Activated CD4-positive, alpha-beta memory T cell treated with anti-CD3 and anti-CD28 coated beads for 36 hours (primary cell): ENCODE data around the gene UQCC2. TPM values are rescaled to one million over a fixed set of nuclear protein-coding genes. Genes with fewer than 3 reads are reported as not detected.

Experiments
- CTCF ChIA-PET: fragments of 350-600 bp; sonication (Branson Sonifier 250); formaldehyde crosslinking; loops from one replicate; lab custom pipeline; 2021; ENCODE audit warnings: antibody characterized with exemption, inconsistent platforms; lab: Charles Lee
- POLR2A ChIA-PET: fragments of 350-600 bp; sonication (Branson Sonifier 250); formaldehyde crosslinking; loops from one replicate; lab custom pipeline; 2021; ENCODE audit warnings: antibody characterized with exemption; lab: Charles Lee
- DNase-seq: peaks from one replicate; pipeline ENCODE4 v3.0.0-alpha.2; 2020
- H3K27ac Mint-ChIP-seq: one replicate; pipeline ENCODE4 v1.8.0; 2021; ENCODE audit warnings: mixed read lengths
- H3K27me3 Mint-ChIP-seq: one replicate; pipeline ENCODE4 v1.8.0; 2021; ENCODE audit warnings: mixed read lengths
- H3K36me3 Mint-ChIP-seq: one replicate; pipeline ENCODE4 v1.8.0; 2021; ENCODE audit warnings: mixed read lengths
- H3K4me1 Mint-ChIP-seq: one replicate; pipeline ENCODE4 v1.8.0; 2021; ENCODE audit warnings: low read depth, mixed read lengths
- H3K4me3 Mint-ChIP-seq: one replicate; pipeline ENCODE4 v1.8.0; 2021; ENCODE audit warnings: mild to moderate bottlenecking, mixed read lengths
- H3K9me3 Mint-ChIP-seq: one replicate; pipeline ENCODE4 v1.8.0; 2021; ENCODE audit warnings: mixed read lengths
- intact Hi-C: fragments of 100-400 bp; cut with micrococcal nuclease; formaldehyde crosslinking; loops from one replicate; pipeline ENCODE4 v1.15.1; 2023
- total RNA-seq, 2 experiments: library from RNA; stranded (reverse); gene quantifications; one replicate each; pipeline ENCODE4 v1.2.3, GENCODE V29; 2021

UQCC2 gene
- total RNA-seq, 2 experiments from 2014 or later, result 157 to 160 TPM

DNA sequence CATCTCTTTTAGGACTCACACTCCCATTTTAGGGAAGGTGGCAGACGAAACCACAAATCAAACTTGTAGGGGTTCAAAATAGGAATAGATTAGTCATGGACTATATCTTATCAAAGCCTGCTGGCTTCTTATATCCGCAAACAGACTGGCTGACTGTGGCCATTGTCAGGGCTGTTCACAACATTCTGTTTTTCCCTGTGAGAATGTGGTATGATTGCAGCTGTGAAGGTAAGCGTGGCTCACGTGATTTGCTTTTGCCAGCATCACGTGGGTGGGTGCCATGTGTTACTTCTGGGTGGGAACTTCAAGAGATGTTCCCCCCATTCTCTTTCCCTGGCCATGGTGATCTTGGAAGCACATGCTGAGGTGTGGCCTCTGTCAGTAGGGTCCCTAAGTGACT, 29.3 kb upstream of the UQCC2 start:
- Mint-ChIP-seq H3K27ac (no peak overlapping the region), H3K9me3 (no peaks in the 10 kb centered on the region), H3K36me3 (no peaks in the 10 kb centered on the region), H3K4me1 (peaks cover 2% of the 10 kb centered on the region), H3K27me3 (peaks cover 7% of the 10 kb centered on the region), H3K4me3 (no peak overlapping the region)
- DNase-seq, result no peak
- ChIA-PET POLR2A (no interaction called here), CTCF (no interaction called here)
- intact Hi-C loops, result no loop called here

DNA sequence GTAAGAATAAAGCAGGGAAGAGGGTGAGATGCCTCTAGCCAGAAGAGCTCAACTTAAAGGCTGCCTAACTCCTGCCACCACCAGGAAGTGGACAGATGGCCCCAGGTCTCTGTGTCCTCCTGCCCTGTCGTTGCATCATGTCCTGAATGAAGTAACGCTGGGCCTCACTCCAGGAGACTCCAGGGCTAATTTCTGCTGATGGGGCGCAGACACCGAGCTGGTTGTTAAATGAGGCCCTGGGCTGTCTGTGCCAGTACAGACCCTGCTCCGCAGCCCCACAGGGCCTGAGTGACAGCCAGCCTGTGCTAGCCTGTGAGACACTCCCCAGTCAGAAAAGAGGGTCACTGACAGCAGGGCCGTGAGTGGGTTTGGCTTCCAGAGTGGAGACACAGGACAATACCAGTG, 28.7 kb upstream of the UQCC2 start:
- ChIA-PET CTCF (no interaction called here), POLR2A (no interaction called here)
- Mint-ChIP-seq H3K27me3 (peaks cover 7% of the 10 kb centered on the region), H3K27ac (no peak overlapping the region), H3K9me3 (no peaks in the 10 kb centered on the region), H3K4me1 (peaks cover 2% of the 10 kb centered on the region), H3K36me3 (no peaks in the 10 kb centered on the region), H3K4me3 (no peak overlapping the region)
- no peak for DNase-seq
- intact Hi-C loops, result no loop called here

DNA sequence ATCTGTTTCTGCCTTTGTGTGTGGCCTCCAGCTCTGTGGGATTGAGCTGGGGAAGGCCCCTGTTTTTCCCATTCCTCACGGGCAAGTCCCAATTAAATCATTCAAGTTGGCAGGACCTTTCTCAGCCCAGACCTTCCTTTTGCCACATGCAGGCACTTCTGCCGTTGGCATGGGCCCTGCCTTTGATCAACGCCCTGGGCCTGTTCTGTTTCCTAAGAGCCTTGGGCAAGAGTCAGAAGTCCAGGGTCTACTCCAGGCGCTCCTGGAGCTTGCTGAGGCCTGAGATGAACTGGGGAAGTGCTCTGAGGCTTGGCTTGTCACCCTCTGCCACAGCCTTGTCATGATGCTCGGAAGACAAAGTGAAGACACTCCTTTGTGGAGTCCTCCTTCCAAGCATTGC, 28.1 kb upstream of the UQCC2 start:
- H3K27ac Mint-ChIP-seq, result no peak overlapping the region
- DNase-seq, result no peak
- intact Hi-C loops, result no loop called here
- POLR2A ChIA-PET, result no interaction called here
- H3K27me3 Mint-ChIP-seq, result peaks cover 7% of the 10 kb centered on the region
- no peak overlapping the region for H3K4me3 Mint-ChIP-seq
- H3K36me3 Mint-ChIP-seq, result no peaks in the 10 kb centered on the region
- H3K9me3 Mint-ChIP-seq, result no peaks in the 10 kb centered on the region
- CTCF ChIA-PET, result interaction anchor here (0.7 to 1.5 kb wide), 2 partner anchors 32 to 1501 kb away, joined by 3 to 5 read pairs; no protein-coding TSS in a partner anchor
- H3K4me1 Mint-ChIP-seq, result peaks cover 2% of the 10 kb centered on the region

DNA sequence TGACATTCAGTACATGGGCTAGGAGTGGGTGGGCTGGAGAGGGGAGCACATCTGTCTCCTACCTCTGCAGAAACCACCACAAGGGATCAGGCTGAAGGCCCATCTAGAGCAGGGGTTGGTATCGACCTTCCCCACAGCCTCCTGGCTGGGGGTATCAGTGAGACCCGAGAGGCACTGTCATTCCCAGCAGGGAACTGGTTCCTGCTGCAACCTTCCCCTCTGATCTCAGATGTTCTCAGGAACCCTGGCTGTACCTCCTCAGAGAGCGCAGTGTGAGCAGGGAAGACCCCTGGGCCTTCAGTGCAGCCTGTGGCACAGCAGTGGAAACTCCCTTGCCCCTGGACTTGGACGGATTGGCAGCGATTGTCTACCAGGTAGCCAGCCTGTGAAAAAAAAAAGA, 27.4 kb upstream of the UQCC2 start:
- H3K9me3 Mint-ChIP-seq, result no peaks in the 10 kb centered on the region
- ChIA-PET CTCF (interaction anchor here (1.5 kb wide), 1 partner anchor 32 kb away, joined by 5 read pairs; no protein-coding TSS in a partner anchor), POLR2A (no interaction called here)
- H3K27me3 Mint-ChIP-seq, result peaks cover 4% of the 10 kb centered on the region
- H3K4me1 Mint-ChIP-seq, result no peaks in the 10 kb centered on the region
- no peak overlapping the region for H3K4me3 Mint-ChIP-seq
- no peak for DNase-seq
- intact Hi-C loops, result no loop called here
- H3K27ac Mint-ChIP-seq, result no peak overlapping the region
- H3K36me3 Mint-ChIP-seq, result no peaks in the 10 kb centered on the region

DNA sequence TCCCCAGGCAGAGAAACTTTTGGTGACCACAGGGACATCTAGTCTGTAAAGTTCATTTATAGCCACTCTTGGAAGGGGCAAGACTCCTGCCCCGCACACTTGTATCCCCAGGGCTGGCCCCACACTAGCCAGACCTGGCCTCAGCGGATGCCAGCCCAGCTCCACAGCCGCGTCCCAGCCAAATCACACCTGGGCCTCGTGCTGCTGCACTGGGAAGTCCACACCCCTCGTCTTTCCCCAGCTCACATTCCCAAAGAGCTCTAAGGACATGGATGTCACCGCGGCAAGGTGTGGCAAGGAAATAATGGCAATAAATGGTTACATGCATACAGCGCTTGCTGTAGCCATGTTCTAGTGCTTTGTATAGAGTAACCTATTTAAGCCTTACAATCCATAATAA, 26.7 kb upstream of the UQCC2 start:
- H3K9me3 Mint-ChIP-seq, result no peaks in the 10 kb centered on the region
- ChIA-PET CTCF (interaction anchor here (1.0 to 1.5 kb wide), 3 partner anchors 33 to 426 kb away, joined by 3 to 5 read pairs (median 3); no protein-coding TSS in a partner anchor), POLR2A (no interaction called here)
- no peaks in the 10 kb centered on the region for H3K36me3 Mint-ChIP-seq
- intact Hi-C loops, result no loop called here
- H3K27ac Mint-ChIP-seq, result no peak overlapping the region
- peaks cover 4% of the 10 kb centered on the region for H3K27me3 Mint-ChIP-seq
- no peaks in the 10 kb centered on the region for H3K4me1 Mint-ChIP-seq
- DNase-seq, result no peak
- H3K4me3 Mint-ChIP-seq, result no peak overlapping the region

DNA sequence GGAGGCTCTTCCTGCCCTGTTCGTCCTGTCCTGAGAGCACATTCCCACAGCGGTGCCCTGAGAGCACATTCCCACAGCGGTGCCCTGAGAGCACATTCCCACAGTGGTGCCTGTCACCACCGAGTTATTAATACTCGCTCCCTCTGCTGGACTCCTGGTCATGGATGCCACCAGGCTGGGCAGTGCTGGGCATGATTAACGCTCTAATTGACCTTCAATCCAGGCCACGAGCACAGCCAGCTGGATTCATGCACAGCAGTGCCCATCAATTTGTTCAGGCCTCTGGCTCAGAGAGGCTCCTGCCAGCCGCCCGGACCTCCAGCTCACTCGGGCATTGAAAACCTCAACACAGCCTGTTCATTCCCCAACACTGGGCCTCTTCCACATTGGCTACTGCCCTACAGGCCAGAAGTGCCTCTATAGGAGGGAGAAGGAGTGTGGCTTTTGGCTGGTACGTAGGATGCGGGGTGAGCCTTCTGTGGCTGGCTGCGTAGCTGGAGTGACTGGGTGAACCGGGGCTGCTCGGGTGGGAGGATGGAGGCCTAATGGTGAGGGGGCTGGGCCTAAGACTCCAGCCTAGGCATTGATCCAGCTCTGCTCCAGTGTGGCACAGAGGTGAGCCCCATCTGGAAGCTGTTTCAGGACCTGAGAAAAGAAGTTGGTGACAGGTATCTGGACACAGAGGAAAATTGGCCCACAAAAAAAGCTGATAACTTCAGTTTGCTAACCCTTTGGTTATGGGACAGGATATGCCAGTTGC, 25.9 kb upstream of the UQCC2 start:
- no peak for DNase-seq
- Mint-ChIP-seq H3K27ac (no peak overlapping the region), H3K4me1 (no peaks in the 10 kb centered on the region), H3K4me3 (no peak overlapping the region), H3K27me3 (no peaks in the 10 kb centered on the region), H3K9me3 (no peaks in the 10 kb centered on the region), H3K36me3 (no peaks in the 10 kb centered on the region)
- intact Hi-C loops, result no loop called here
- CTCF ChIA-PET, result interaction anchor here (1.0 to 1.2 kb wide), 2 partner anchors 34 to 426 kb away, joined by 3 read pairs; no protein-coding TSS in a partner anchor
- POLR2A ChIA-PET, result no interaction called here

DNA sequence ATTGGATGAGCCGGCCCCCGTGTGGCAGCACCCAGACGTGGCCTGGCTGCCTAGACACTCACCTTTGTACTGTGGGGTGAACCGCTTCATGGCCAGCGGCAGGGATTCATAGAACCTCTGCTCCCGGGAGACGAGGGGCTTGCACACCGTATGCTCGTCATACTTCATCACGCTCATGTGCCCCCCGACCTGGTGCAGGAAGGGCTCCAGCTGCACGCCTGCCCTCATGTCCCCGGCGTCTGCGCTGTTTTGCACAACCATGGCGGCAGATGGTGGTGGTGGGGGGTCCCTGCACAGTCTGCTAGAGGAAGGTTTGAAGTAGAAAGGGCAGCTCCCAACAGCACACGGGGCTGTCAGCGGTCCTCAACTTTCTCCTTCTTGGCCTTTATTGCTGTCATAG, 23.7 kb upstream of the UQCC2 start:
- Mint-ChIP-seq H3K27ac (no peak overlapping the region), H3K4me3 (no peak overlapping the region), H3K36me3 (no peaks in the 10 kb centered on the region), H3K4me1 (no peaks in the 10 kb centered on the region), H3K9me3 (no peaks in the 10 kb centered on the region), H3K27me3 (no peaks in the 10 kb centered on the region)
- POLR2A ChIA-PET, result no interaction called here
- intact Hi-C loops, result no loop called here
- DNase-seq, result no peak
- CTCF ChIA-PET, result interaction anchor here (2.0 kb wide), 1 partner anchor 9 kb away, joined by 6 read pairs; no protein-coding TSS in a partner anchor

DNA sequence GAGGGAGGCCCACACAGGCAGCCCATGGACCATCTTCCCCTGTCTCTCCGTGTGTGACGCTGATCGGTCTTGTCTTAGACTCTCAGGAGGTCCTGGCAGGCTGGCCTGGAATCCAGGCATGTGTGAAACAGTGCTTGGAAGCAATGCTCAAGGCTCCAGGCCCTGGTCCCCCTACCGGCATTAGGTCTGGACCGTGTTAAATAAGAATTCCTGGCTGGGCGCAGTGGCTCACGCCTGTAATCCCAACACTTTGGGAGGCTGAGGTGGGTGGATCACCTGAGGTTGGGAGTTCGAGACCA, 22.2 kb upstream of the UQCC2 start:
- no peak for DNase-seq
- CTCF ChIA-PET, result no interaction called here

DNA sequence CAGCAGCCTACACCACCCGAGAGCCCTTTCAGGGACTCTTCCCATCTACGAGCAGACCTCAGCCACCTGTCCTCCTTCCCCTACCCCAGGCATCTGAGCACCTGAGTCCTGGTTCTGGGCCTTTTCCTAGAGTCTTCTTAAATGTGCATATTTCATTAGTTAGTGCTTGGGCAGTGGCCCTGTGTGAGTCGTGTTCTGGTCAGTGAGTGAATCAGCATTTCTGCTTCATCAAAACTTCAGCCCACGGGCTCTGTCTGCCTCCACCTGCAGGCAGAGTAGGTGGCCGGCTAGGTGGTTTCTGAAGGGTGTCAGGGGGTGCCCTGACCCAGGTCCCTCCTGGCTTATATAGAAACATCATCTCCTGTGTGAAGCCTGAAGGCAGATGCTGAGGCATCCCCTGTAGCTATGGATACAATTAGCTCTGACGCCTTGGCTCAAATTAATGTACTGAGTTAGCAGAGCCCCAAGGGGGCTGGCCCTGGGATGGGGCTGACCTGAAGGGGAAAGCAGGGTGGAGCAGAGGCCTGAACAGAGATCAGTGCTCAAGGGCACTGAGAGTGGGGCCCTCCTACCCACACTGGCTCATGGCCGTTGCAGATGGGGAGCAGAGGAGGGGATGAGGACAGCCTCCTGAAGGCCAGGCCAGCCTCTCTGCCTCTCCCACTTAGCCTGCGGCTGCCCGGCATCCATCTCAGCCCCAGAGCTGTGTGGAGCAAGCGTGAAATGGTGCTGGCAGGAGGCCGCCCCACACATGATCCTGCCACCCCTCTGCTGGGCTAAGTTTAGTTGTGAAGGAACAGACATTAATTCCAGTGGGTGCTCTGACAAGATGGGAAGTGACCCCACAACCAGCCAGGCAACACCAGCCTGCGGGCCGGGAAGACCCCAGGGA, 21.6 kb upstream of the UQCC2 start:
- H3K27ac Mint-ChIP-seq, result no peak overlapping the region
- no peaks in the 10 kb centered on the region for H3K9me3 Mint-ChIP-seq
- H3K36me3 Mint-ChIP-seq, result no peaks in the 10 kb centered on the region
- H3K4me1 Mint-ChIP-seq, result no peaks in the 10 kb centered on the region
- intact Hi-C loops, result no loop called here
- H3K27me3 Mint-ChIP-seq, result no peaks in the 10 kb centered on the region
- DNase-seq, result no peak
- ChIA-PET POLR2A (interaction anchor here (0.7 kb wide), 1 partner anchor 230 kb away, joined by 3 read pairs; no protein-coding TSS in a partner anchor), CTCF (interaction anchor here (2.4 kb wide), 1 partner anchor 11 kb away, joined by 8 read pairs; no protein-coding TSS in a partner anchor)
- no peak overlapping the region for H3K4me3 Mint-ChIP-seq

More for the DNA sequence above, 22.2 kb upstream of the UQCC2 start:
- Mint-ChIP-seq H3K27ac (no peak overlapping the region), H3K9me3 (no peaks in the 10 kb centered on the region), H3K4me1 (no peaks in the 10 kb centered on the region), H3K4me3 (no peak overlapping the region), H3K27me3 (no peaks in the 10 kb centered on the region), H3K36me3 (no peaks in the 10 kb centered on the region)
- POLR2A ChIA-PET, result interaction anchor here (0.7 kb wide), 1 partner anchor 229 kb away, joined by 3 read pairs; no protein-coding TSS in a partner anchor
- intact Hi-C loops, result no loop called here

DNA sequence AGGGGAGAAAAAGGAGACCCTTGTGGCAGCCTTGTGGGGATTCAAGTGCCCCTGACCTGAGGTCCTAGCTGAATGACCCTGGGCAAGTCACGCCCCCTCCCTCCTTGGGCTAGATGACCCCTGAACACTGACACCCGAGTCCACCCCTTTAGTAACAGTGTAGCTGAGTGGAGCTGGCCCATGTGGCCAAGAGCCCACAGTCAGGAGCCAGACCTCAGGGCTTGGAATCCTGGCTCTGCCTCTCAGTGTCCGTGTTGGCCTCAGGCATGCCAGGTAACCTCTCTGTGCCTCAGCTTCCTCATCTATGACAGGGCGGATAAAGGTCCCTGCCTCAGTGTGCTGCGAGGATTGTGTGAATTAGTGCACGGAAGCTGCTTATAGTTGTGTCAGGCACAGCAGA, 20.9 kb upstream of the UQCC2 start:
- no peak overlapping the region for H3K4me3 Mint-ChIP-seq
- no peak for DNase-seq
- no peaks in the 10 kb centered on the region for H3K36me3 Mint-ChIP-seq
- intact Hi-C loops, result no loop called here
- ChIA-PET CTCF (interaction anchor here (2.4 kb wide), 1 partner anchor 12 kb away, joined by 8 read pairs; no protein-coding TSS in a partner anchor), POLR2A (no interaction called here)
- no peaks in the 10 kb centered on the region for H3K4me1 Mint-ChIP-seq
- H3K27me3 Mint-ChIP-seq, result no peaks in the 10 kb centered on the region
- H3K27ac Mint-ChIP-seq, result no peak overlapping the region
- H3K9me3 Mint-ChIP-seq, result no peaks in the 10 kb centered on the region

DNA sequence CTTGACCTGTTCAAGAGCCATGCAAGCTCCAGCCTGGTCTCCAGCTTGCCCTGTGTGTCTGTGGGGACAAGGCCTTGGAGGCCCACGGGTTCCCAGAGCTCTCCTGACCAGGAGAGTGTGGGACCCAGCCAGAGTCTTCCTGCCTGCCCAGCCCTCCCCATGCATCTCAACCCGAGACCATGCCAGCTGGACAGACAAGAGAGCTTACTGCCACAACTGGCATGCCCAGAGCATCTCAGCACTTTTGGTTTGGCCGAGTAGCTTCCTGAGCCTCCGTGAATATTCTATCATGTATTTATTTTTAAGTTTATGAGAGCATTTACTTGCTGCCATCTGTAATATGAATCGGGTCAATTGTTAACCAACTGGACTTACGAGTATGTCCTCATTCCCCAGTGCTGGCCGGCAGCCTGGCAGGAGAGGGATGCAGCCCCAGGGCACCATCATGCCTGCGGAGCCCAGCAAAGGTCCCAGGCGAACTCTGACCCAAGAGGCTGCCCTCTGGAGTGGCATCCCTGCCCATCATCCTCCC, 20.3 kb upstream of the UQCC2 start:
- no peaks in the 10 kb centered on the region for H3K4me1 Mint-ChIP-seq
- intact Hi-C loops, result no loop called here
- ChIA-PET CTCF (interaction anchor here (2.4 kb wide), 1 partner anchor 12 kb away, joined by 8 read pairs; no protein-coding TSS in a partner anchor), POLR2A (no interaction called here)
- H3K36me3 Mint-ChIP-seq, result no peaks in the 10 kb centered on the region
- no peaks in the 10 kb centered on the region for H3K9me3 Mint-ChIP-seq
- DNase-seq, result no peak
- H3K27ac Mint-ChIP-seq, result no peak overlapping the region
- no peak overlapping the region for H3K4me3 Mint-ChIP-seq
- H3K27me3 Mint-ChIP-seq, result no peaks in the 10 kb centered on the region

DNA sequence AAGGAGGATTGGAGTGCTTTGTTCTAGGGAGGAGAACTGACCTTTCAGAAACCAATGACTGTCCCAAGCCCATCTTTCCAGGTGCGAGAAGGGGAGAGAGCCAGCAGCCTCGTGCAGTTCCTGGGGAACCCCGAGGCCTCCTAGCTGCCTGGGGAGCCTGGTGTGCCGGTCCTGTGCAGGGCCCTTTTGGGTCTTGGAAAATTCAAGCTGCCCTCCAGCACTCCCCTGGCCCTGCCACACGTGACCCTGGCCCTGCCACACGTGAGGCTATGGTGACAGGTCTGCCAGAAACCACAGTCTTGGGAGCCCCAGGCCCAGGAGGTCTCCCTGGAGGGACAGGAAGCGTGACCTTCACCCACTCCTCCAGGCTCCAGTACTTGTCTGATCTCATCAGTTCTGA, 19.5 kb upstream of the UQCC2 start:
- Mint-ChIP-seq H3K4me3 (no peak overlapping the region), H3K4me1 (no peaks in the 10 kb centered on the region), H3K9me3 (no peaks in the 10 kb centered on the region), H3K27me3 (no peaks in the 10 kb centered on the region), H3K27ac (no peak overlapping the region), H3K36me3 (no peaks in the 10 kb centered on the region)
- CTCF ChIA-PET, result interaction anchor here (2.4 kb wide), 1 partner anchor 13 kb away, joined by 8 read pairs; no protein-coding TSS in a partner anchor
- POLR2A ChIA-PET, result no interaction called here
- no peak for DNase-seq
- intact Hi-C loops, result no loop called here
